ENCODE data around the gene AFF1.

AFF1 gene

GRCh38 chr4:87101543-87102199, 166.9 kb downstream of the AFF1 start:
- TF ChIP-seq FOXP2 (optimal IDR thresholded peaks at IDR 0.05; ENCODE audit: borderline replicate concordance, extremely low read depth, extremely low read length, insufficient read depth) (no peak), TAF1 (IDR thresholded peaks at IDR 0.05; ENCODE audit: borderline replicate concordance, insufficient read depth, low read length) (no peak), SIN3A (IDR thresholded peaks at IDR 0.05; ENCODE audit: borderline replicate concordance, insufficient read depth, low read length) (no peak), POLR2AphosphoS5 (IDR thresholded peaks at IDR 0.05; ENCODE audit: low read depth, low read length) (no peak)
- TF ChIP-seq, protein P1, sequence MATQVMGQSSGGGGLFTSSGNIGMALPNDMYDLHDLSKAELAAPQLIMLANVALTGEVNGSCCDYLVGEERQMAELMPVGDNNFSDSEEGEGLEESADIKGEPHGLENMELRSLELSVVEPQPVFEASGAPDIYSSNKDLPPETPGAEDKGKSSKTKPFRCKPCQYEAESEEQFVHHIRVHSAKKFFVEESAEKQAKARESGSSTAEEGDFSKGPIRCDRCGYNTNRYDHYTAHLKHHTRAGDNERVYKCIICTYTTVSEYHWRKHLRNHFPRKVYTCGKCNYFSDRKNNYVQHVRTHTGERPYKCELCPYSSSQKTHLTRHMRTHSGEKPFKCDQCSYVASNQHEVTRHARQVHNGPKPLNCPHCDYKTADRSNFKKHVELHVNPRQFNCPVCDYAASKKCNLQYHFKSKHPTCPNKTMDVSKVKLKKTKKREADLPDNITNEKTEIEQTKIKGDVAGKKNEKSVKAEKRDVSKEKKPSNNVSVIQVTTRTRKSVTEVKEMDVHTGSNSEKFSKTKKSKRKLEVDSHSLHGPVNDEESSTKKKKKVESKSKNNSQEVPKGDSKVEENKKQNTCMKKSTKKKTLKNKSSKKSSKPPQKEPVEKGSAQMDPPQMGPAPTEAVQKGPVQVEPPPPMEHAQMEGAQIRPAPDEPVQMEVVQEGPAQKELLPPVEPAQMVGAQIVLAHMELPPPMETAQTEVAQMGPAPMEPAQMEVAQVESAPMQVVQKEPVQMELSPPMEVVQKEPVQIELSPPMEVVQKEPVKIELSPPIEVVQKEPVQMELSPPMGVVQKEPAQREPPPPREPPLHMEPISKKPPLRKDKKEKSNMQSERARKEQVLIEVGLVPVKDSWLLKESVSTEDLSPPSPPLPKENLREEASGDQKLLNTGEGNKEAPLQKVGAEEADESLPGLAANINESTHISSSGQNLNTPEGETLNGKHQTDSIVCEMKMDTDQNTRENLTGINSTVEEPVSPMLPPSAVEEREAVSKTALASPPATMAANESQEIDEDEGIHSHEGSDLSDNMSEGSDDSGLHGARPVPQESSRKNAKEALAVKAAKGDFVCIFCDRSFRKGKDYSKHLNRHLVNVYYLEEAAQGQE (IDR thresholded peaks at IDR 0.05; ENCODE audit: insufficient read depth in 1 of 2, low read depth in 2 of 2, low read length in 2 of 2), result no peak

DNA sequence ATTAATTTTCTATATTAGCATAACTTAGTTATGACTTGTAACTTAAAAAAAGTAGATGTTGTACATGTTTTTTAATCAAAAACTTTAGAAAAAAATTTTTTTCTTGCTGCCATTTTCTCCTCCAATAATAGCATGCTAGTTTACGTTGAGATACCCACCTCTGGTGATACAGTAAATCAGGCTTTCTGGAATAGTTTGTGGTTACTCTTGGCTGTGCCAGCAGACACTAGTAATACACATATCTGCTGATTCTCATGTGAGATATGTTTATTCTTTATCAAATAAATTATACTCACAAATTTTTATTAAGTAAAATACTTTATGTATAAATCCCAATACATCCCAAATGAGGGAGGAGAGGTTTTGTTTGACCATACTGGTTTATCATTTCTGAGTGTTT, 168.3 kb downstream of the AFF1 start:
- TF ChIP-seq FOXP2 (optimal IDR thresholded peaks at IDR 0.05; ENCODE audit: borderline replicate concordance, extremely low read depth, extremely low read length, insufficient read depth) (no peak), POLR2AphosphoS5 (IDR thresholded peaks at IDR 0.05; ENCODE audit: low read depth, low read length) (no peak), SIN3A (IDR thresholded peaks at IDR 0.05; ENCODE audit: borderline replicate concordance, insufficient read depth, low read length) (no peak), TAF1 (IDR thresholded peaks at IDR 0.05; ENCODE audit: borderline replicate concordance, insufficient read depth, low read length) (no peak)
- TF ChIP-seq, protein P1 (IDR thresholded peaks at IDR 0.05; ENCODE audit: insufficient read depth in 1 of 2, low read depth in 2 of 2, low read length in 2 of 2), result no peak

- TF ChIP-seq SIN3A (IDR thresholded peaks at IDR 0.05; ENCODE audit: borderline replicate concordance, insufficient read depth, low read length), result no peak
- TF ChIP-seq POLR2AphosphoS5 (IDR thresholded peaks at IDR 0.05; ENCODE audit: low read depth, low read length), result no peak
- TF ChIP-seq TAF1 (IDR thresholded peaks at IDR 0.05; ENCODE audit: borderline replicate concordance, insufficient read depth, low read length), result no peak
- TF ChIP-seq FOXP2 (optimal IDR thresholded peaks at IDR 0.05; ENCODE audit: borderline replicate concordance, extremely low read depth, extremely low read length, insufficient read depth), result no peak
- TF ChIP-seq, protein P1 (IDR thresholded peaks at IDR 0.05; ENCODE audit: insufficient read depth in 1 of 2, low read depth in 2 of 2, low read length in 2 of 2), result no peak
Observed at GRCh38 chr4:87103691-87104187, 168.9 kb downstream of the AFF1 start.

GRCh38 chr4:87105101-87105845, 170.5 kb downstream of the AFF1 start:
- TF ChIP-seq POLR2AphosphoS5 (IDR thresholded peaks at IDR 0.05; ENCODE audit: low read depth, low read length) (no peak), SIN3A (IDR thresholded peaks at IDR 0.05; ENCODE audit: borderline replicate concordance, insufficient read depth, low read length) (no peak), TAF1 (IDR thresholded peaks at IDR 0.05; ENCODE audit: borderline replicate concordance, insufficient read depth, low read length) (no peak), FOXP2 (optimal IDR thresholded peaks at IDR 0.05; ENCODE audit: borderline replicate concordance, extremely low read depth, extremely low read length, insufficient read depth) (no peak)
- TF ChIP-seq, protein P1 (IDR thresholded peaks at IDR 0.05; ENCODE audit: insufficient read depth in 1 of 2, low read depth in 2 of 2, low read length in 2 of 2), result no peak

Data from PFSK-1 (cell line).